ENCODE results near the gene TNFAIP2. TPM values are rescaled to one million over a fixed set of nuclear protein-coding genes. Genes with fewer than 3 reads are reported as not detected.

The TNFAIP2 gene
- total and polyA plus RNA-seq, 9 of the 15 experiments (the other 6 are each of a cell fraction or from before 2014, with no cell fraction given): 22.6 to 68.6 (median 44.6) TPM

DNA sequence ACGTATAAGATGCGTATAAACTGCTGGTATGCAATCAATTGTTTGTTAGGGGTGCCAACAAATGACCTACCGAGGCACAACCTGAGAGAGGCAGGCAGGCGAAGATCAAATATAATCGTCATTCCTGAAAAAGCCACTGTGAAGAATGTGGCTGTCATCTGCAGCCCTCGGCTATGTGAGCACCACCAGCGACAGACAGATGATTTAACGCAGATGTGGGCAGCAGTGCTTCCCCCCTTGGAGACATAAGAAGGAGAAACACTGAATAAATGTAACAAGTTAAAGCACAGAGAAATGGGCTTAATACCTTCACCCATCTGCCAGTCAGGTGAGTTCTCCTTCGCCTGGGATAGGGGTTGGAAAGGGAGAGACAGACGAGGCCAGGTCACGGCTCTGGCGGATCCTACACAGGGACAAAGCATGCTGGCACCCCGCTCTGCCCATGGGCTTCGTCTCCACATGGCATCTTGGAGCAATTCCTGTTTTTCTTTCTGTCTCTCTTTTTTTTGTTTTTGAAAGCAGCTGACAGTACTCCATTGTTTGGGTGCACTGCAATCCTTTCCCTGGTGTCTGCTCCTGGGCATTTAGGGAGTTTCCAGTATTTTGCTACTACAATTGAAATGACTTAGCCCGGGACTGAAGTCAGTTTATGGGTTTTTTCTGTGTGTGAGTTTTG, 28.1 kb downstream of the TNFAIP2 start:
- 8% methylated on average over 12 of the region's 15 CpGs for WGBS (ENCODE audit: insufficient coverage, low coverage, missing lambda C conversion rate)
- POLR2A ChIA-PET: no interaction called here
- H3K27ac ChIP-seq (ENCODE audit: extremely low read depth, low read depth, low read length): no peak overlapping the region
- TF ChIP-seq, protein P1, sequence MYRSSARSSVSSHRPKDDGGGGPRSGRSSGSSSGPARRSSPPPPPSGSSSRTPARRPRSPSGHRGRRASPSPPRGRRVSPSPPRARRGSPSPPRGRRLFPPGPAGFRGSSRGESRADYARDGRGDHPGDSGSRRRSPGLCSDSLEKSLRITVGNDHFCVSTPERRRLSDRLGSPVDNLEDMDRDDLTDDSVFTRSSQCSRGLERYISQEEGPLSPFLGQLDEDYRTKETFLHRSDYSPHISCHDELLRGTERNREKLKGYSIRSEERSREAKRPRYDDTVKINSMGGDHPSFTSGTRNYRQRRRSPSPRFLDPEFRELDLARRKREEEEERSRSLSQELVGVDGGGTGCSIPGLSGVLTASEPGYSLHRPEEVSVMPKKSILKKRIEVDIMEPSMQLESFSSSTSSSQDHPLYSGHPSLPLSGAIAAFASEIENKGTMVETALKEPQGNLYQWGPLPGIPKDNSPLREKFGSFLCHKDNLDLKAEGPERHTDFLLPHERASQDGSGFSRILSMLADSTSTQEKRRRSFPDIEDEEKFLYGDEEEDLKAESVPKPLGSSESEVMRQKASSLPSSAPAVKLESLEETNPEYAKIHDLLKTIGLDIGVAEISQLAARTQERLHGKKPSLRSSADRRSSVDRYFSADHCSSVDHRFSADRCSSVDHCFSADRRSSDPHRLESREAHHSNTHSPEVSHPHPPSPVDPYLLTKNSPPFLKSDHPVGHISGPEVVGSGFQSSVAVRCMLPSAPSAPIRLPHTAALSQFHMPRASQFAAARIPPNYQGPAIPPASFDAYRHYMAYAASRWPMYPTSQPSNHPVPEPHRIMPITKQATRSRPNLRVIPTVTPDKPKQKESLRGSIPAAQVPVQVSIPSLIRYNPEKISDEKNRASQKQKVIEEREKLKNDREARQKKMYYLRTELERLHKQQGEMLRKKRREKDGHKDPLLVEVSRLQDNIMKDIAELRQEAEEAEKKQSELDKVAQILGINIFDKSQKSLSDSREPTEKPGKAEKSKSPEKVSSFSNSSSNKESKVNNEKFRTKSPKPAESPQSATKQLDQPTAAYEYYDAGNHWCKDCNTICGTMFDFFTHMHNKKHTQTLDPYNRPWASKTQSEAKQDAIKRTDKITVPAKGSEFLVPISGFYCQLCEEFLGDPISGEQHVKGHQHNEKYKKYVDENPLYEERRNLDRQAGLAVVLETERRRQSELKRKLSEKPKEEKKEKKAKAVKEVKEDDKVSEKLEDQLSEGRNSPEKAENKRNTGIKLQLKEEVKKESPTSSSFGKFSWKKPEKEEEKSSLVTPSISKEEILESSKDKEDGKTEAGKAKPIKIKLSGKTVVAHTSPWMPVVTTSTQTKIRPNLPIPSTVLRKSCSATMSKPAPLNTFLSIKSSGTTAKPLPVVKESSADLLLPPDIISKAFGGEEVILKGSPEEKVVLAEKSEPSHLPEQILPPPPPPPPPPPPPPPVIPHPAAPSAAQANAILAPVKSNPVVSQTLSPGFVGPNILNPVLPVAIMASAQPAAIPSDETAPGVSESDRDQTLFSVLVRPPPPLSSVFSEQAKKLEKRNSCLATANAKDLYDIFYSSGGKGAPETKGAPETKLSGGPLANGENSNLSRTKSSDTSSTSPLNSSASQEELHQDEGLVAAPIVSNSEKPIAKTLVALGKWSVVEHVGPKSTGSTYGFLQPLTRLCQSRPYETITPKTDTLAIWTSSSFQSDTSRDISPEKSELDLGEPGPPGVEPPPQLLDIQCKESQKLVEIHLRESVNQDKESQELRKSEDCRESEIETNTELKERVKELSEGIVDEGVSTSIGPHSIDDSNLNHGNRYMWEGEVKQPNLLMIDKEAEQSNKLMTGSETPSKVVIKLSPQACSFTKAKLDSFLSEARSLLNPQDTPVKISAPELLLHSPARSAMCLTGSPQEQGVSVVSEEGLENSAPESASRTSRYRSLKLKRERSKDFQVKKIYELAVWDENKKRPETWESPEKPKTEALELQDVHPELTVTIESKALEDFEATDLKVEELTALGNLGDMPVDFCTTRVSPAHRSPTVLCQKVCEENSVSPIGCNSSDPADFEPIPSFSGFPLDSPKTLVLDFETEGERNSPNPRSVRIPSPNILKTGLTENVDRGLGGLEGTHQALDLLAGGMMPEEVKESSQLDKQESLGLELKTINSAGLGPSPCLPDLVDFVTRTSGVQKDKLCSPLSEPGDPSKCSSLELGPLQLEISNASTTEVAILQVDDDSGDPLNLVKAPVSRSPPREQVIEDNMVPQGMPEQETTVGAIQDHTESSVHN (IDR thresholded peaks at IDR 0.05; ENCODE audit: borderline replicate concordance in 1 of 2, low read depth in 1 of 2): no peak
- no peak for TF ChIP-seq NR2C1 (IDR thresholded peaks at IDR 0.05)
- no peak for TF ChIP-seq NR2C1 (tag; IDR thresholded peaks at IDR 0.05)
- TF ChIP-seq, protein P2, sequence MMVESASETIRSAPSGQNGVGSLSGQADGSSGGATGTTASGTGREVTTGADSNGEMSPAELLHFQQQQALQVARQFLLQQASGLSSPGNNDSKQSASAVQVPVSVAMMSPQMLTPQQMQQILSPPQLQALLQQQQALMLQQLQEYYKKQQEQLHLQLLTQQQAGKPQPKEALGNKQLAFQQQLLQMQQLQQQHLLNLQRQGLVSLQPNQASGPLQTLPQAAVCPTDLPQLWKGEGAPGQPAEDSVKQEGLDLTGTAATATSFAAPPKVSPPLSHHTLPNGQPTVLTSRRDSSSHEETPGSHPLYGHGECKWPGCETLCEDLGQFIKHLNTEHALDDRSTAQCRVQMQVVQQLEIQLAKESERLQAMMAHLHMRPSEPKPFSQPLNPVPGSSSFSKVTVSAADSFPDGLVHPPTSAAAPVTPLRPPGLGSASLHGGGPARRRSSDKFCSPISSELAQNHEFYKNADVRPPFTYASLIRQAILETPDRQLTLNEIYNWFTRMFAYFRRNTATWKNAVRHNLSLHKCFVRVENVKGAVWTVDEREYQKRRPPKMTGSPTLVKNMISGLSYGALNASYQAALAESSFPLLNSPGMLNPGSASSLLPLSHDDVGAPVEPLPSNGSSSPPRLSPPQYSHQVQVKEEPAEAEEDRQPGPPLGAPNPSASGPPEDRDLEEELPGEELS (CRISPR knock-in tag; IDR thresholded peaks at IDR 0.05; ENCODE audit: borderline replicate concordance): no peak
- TF ChIP-seq U2AF1 (optimal IDR thresholded peaks at IDR 0.05; ENCODE audit: low read depth, low read length): no peak
- no peak for TF ChIP-seq GATAD2B (IDR thresholded peaks at IDR 0.05; ENCODE audit: borderline replicate concordance)
- no peak for TF ChIP-seq HDAC8 (tag; IDR thresholded peaks at IDR 0.05)
- TF ChIP-seq, protein P3, sequence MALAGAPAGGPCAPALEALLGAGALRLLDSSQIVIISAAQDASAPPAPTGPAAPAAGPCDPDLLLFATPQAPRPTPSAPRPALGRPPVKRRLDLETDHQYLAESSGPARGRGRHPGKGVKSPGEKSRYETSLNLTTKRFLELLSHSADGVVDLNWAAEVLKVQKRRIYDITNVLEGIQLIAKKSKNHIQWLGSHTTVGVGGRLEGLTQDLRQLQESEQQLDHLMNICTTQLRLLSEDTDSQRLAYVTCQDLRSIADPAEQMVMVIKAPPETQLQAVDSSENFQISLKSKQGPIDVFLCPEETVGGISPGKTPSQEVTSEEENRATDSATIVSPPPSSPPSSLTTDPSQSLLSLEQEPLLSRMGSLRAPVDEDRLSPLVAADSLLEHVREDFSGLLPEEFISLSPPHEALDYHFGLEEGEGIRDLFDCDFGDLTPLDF (CRISPR knock-in tag; IDR thresholded peaks at IDR 0.05): no peak
- TF ChIP-seq ZFPM2 (CRISPR knock-in tag; IDR thresholded peaks at IDR 0.05): no peak
- no peak for TF ChIP-seq SNIP1 (IDR thresholded peaks at IDR 0.05; ENCODE audit: low read depth)
- TF ChIP-seq TGIF2 (CRISPR knock-in tag; IDR thresholded peaks at IDR 0.05): no peak

More for the DNA sequence above, 28.1 kb downstream of the TNFAIP2 start:
- no peaks in the 10 kb centered on the region for H3K79me2 ChIP-seq (ENCODE audit: control insufficient read depth, insufficient read depth, low read length)
- H2AFZ ChIP-seq (ENCODE audit: low read depth, low read length): no peak overlapping the region
- H3K4me2 ChIP-seq (ENCODE audit: insufficient read depth, low read length): no peak overlapping the region
- peaks cover 0 to 6% of the 10 kb centered on the region in 2 experiments; a peak in 2 of 5 replicates for H3K4me1 ChIP-seq (replicated peaks in 1 of 2; ENCODE audit: control insufficient read depth in 2 of 2, insufficient read depth in 2 of 2, low read length in 2 of 2)
- H3K36me3 ChIP-seq (ENCODE audit: control insufficient read depth, insufficient read depth, low read length): no peaks in the 10 kb centered on the region
- H4K20me1 ChIP-seq (replicated peaks; ENCODE audit: control insufficient read depth, insufficient read depth, low read length): no peaks in the 10 kb centered on the region
- intact Hi-C loops (cut with micrococcal nuclease) (no loop called here), in situ Hi-C loops (cut with MboI) (no loop called here)
- CTCF ChIA-PET (ENCODE audit: low intra/inter-chr PET ratio): no interaction called here
- no peak overlapping the region for H3K4me3 ChIP-seq
- no peak for DNase-seq (ENCODE audit: extremely low read depth in 1 of 4, low spot score in 3 of 4)
- ATAC-seq: no peak
- no peaks in the 10 kb centered on the region for H3K9me3 ChIP-seq (replicated peaks; ENCODE audit: control insufficient read depth, insufficient read depth, low read depth, low read length)
- H3K9ac ChIP-seq (ENCODE audit: insufficient read depth in 1 of 2, low read depth in 2 of 2, low read length in 2 of 2): no peak overlapping the region
- FAIRE-seq: no peak
- no TSS peak for BruUV-seq (replicated peaks)
- H3K9me1 ChIP-seq (ENCODE audit: control insufficient read depth, insufficient read depth, low read length): no peaks in the 10 kb centered on the region
- H3K27me3 ChIP-seq (ENCODE audit: control insufficient read depth in 2 of 2, insufficient read depth in 2 of 2, low read length in 2 of 2): peaks cover 0 to 12% of the 10 kb centered on the region in 2 experiments; a peak in 3 of 5 replicates

All from K562 (cell line).